Kidney epithelial cell (primary cell): ENCODE results near the gene NCOA1. TPM values are rescaled to one million over a fixed set of nuclear protein-coding genes. Genes with fewer than 3 reads are reported as not detected.
"Not testable (repeated sequence)": the region's sequence is repeated elsewhere in the genome, so short reads cannot be mapped to it uniquely, and the experiment has no call there.

Source experiments
- DNase-seq: peaks from one replicate; pipeline ENCODE4 v3.0.0-alpha.2; 2010; ENCODE audit warnings: low read depth
- H3K27me3 ChIP-seq: 2 replicates; pipeline ENCODE4 v1.6.0; 2011; ENCODE audit warnings: low read length; ENCODE audit not compliant: control insufficient read depth, insufficient read depth
- H3K36me3 ChIP-seq: 2 replicates; pipeline ENCODE4 v1.5.1; 2011; ENCODE audit warnings: low read length; ENCODE audit not compliant: control insufficient read depth, insufficient read depth
- H3K4me3 ChIP-seq: 2 replicates; pipeline ENCODE4 v1.5.1; 2011; ENCODE audit warnings: low read depth, mild to moderate bottlenecking, control low read depth, low read length
- CTCF ChIP-seq: IDR thresholded peaks from 2 replicates; pipeline ENCODE4 v1.5.1; 2011; ENCODE audit warnings: mild to moderate bottlenecking, moderate library complexity, low read length, control low read depth, inconsistent platforms; ENCODE audit not compliant: insufficient read depth, poor library complexity, severe bottlenecking
- total RNA-seq: library from RNA; depleted of rRNA; stranded (reverse); fragments of >200 nt; gene quantifications from 2 replicates; pipeline ENCODE4 v1.2.3, GENCODE V29; 2015

Gene NCOA1
- total RNA-seq, 1 donor from 2014 or later, result 13.3 TPM

GRCh38 chr2:24461685-24462084 is 29.4 kb upstream of the NCOA1 start:
- DNase-seq, result no peak
- H3K36me3 ChIP-seq, result no peaks in the 10 kb centered on the region
- peaks cover 2% of the 10 kb centered on the region for H3K27me3 ChIP-seq
- no peak overlapping the region for H3K4me3 ChIP-seq
- no peak for TF ChIP-seq CTCF

- no peak overlapping the region for H3K4me3 ChIP-seq
- H3K27me3 ChIP-seq, result peaks cover 2% of the 10 kb centered on the region
- no peak for DNase-seq
- no peaks in the 10 kb centered on the region for H3K36me3 ChIP-seq
- TF ChIP-seq CTCF, result no peak
Observed at GRCh38 chr2:24463271-24463670, 27.8 kb upstream of the NCOA1 start.

- H3K4me3 ChIP-seq, result no peak overlapping the region
- DNase-seq, result no peak
- TF ChIP-seq CTCF, result no peak
Observed at GRCh38 chr2:24466871-24467870, 23.9 kb upstream of the NCOA1 start.

GRCh38 chr2:24468453-24468852 is 22.6 kb upstream of the NCOA1 start:
- not testable (repeated sequence) for H3K27me3 ChIP-seq, H3K36me3 ChIP-seq, DNase-seq, H3K4me3 ChIP-seq

More at GRCh38 chr2:24466871-24467870, 23.9 kb upstream of the NCOA1 start:
- Histone ChIP-seq H3K36me3 (no peaks in the 10 kb centered on the region), H3K27me3 (peaks cover 2% of the 10 kb centered on the region)

GRCh38 chr2:24469148-24469650 is 21.9 kb upstream of the NCOA1 start:
- TF ChIP-seq CTCF, result no peak
- Histone ChIP-seq H3K4me3 (no peak overlapping the region), H3K36me3 (no peaks in the 10 kb centered on the region), H3K27me3 (no peaks in the 10 kb centered on the region)
- DNase-seq, result no peak

- TF ChIP-seq CTCF, result no peak
Observed at GRCh38 chr2:24471662-24472061, 19.4 kb upstream of the NCOA1 start.

More at GRCh38 chr2:24471662-24472061, 19.4 kb upstream of the NCOA1 start:
- Histone ChIP-seq H3K4me3 (no peak overlapping the region), H3K27me3 (no peaks in the 10 kb centered on the region), H3K36me3 (no peaks in the 10 kb centered on the region)
- DNase-seq, result no peak
